GM21528 (cell line): ENCODE data around the gene SMIM41.

Experiments
- ATAC-seq: cut with Tn5 transposase; IDR thresholded peaks from one replicate; pipeline ENCODE4 v1.9.1; 2021; ENCODE audit warnings: mild to moderate bottlenecking, moderate library complexity; ENCODE audit not compliant: unreplicated experiment, low FRiP score

Gene SMIM41

GRCh38 chr12:52079576-52080402 is at the start of gene SMIM41:
SMIM41 (plus strand) TSS chr12:52079704; CDS start chr12:52079780, 76 bp downstream.
- no peak for ATAC-seq

GRCh38 chr12:52032446-52032803 is 47.1 kb upstream of the SMIM41 start:
- no peak for ATAC-seq

GRCh38 chr12:52032804-52033445 is 46.6 kb upstream of the SMIM41 start:
- ATAC-seq: peak; percentile 91

- no peak for ATAC-seq
Measured at GRCh38 chr12:52033446-52034140, 45.9 kb upstream of the SMIM41 start.

- ATAC-seq: no peak
Measured at GRCh38 chr12:52035190-52035589, 44.3 kb upstream of the SMIM41 start.

- no peak for ATAC-seq
Measured at GRCh38 chr12:52035926-52036325, 43.6 kb upstream of the SMIM41 start.

- peak; percentile 49 for ATAC-seq
Measured at GRCh38 chr12:52036587-52037171, 42.8 kb upstream of the SMIM41 start.

GRCh38 chr12:52037248-52037861 is 42.1 kb upstream of the SMIM41 start:
- ATAC-seq: no peak

- ATAC-seq: no peak
Measured at GRCh38 chr12:52038447-52038846, 41.1 kb upstream of the SMIM41 start.

- no peak for ATAC-seq
Measured at GRCh38 chr12:52041035-52041434, 38.5 kb upstream of the SMIM41 start.

- no peak for ATAC-seq
Measured at GRCh38 chr12:52041695-52042123, 37.8 kb upstream of the SMIM41 start.

GRCh38 chr12:52042706-52043385 is 36.7 kb upstream of the SMIM41 start:
- no peak for ATAC-seq

- ATAC-seq: no peak
Measured at GRCh38 chr12:52043386-52044212, 35.9 kb upstream of the SMIM41 start.

GRCh38 chr12:52044292-52044983 is 35.1 kb upstream of the SMIM41 start:
- no peak for ATAC-seq

- no peak for ATAC-seq
Measured at GRCh38 chr12:52045794-52046199, 33.7 kb upstream of the SMIM41 start.

GRCh38 chr12:52046859-52047258 is 32.6 kb upstream of the SMIM41 start:
- ATAC-seq: no peak

- no peak for ATAC-seq
Measured at GRCh38 chr12:52049286-52049685, 30.2 kb upstream of the SMIM41 start.

- no peak for ATAC-seq
Measured at GRCh38 chr12:52049688-52050087, 29.8 kb upstream of the SMIM41 start.
